HEK293 (cell line): ENCODE results near the gene FAM89A.

Experiments
- EGR2 ChIP-seq: fragments of 450-650 bp; formaldehyde crosslinking; IDR thresholded peaks from 2 replicates; pipeline ENCODE4 v1.5.1; 2016; ENCODE audit warnings: low read depth, missing biosample characterization, missing genetic modification characterization
- HOXC10 ChIP-seq: sonication (generic); formaldehyde crosslinking; IDR thresholded peaks from 2 replicates; pipeline ENCODE4 v1.8.1; 2023; ENCODE audit warnings: mild to moderate bottlenecking, missing genetic modification reagents
- KLF17 ChIP-seq: fragments of 450-650 bp; formaldehyde crosslinking; IDR thresholded peaks from 2 replicates; pipeline ENCODE4 v1.5.1; 2016; ENCODE audit warnings: missing biosample characterization, missing genetic modification characterization
- MEIS1 ChIP-seq: sonication (generic); formaldehyde crosslinking; IDR thresholded peaks from 2 replicates; pipeline ENCODE4 v1.8.1; 2022; ENCODE audit warnings: missing genetic modification reagents, mild to moderate bottlenecking, borderline replicate concordance
- MZF1 ChIP-seq: fragments of 450-650 bp; formaldehyde crosslinking; IDR thresholded peaks from 2 replicates; pipeline ENCODE4 v1.5.1; 2017; ENCODE audit warnings: missing biosample characterization, missing genetic modification characterization, borderline replicate concordance
- PRDM2 ChIP-seq: fragments of 450-650 bp; formaldehyde crosslinking; IDR thresholded peaks from 2 replicates; pipeline ENCODE4 v1.5.1; 2016; ENCODE audit warnings: missing biosample characterization, missing genetic modification characterization, borderline replicate concordance
- SP7 ChIP-seq: fragments of 450-650 bp; formaldehyde crosslinking; IDR thresholded peaks from 2 replicates; pipeline ENCODE4 v1.5.1; 2016; ENCODE audit warnings: missing biosample characterization, missing genetic modification characterization
- ZBTB21 ChIP-seq: fragments of 450-650 bp; formaldehyde crosslinking; IDR thresholded peaks from 2 replicates; pipeline ENCODE4 v1.5.1; 2017; ENCODE audit warnings: missing biosample characterization, missing genetic modification characterization
- ZBTB44 ChIP-seq: fragments of 450-650 bp; IDR thresholded peaks from 2 replicates; pipeline ENCODE4 v1.5.1; 2018; ENCODE audit warnings: missing biosample characterization, mild to moderate bottlenecking, missing genetic modification characterization
- ZNF10 ChIP-seq: fragments of 450-650 bp; formaldehyde crosslinking; IDR thresholded peaks from 2 replicates; pipeline ENCODE4 v1.5.1; 2017; ENCODE audit warnings: missing biosample characterization, missing genetic modification characterization
- ZNF140 ChIP-seq: fragments of 450-650 bp; formaldehyde crosslinking; IDR thresholded peaks from 2 replicates; pipeline ENCODE4 v1.5.1; 2016; ENCODE audit warnings: missing biosample characterization, missing genetic modification characterization
- ZNF155 ChIP-seq: fragments of 450-650 bp; formaldehyde crosslinking; IDR thresholded peaks from 2 replicates; pipeline ENCODE4 v1.5.1; 2016; ENCODE audit warnings: missing biosample characterization, missing genetic modification characterization
- ZNF18 ChIP-seq: fragments of 450-650 bp; formaldehyde crosslinking; IDR thresholded peaks from 2 replicates; pipeline ENCODE4 v1.5.1; 2016; ENCODE audit warnings: missing biosample characterization, missing genetic modification characterization
- ZNF23 ChIP-seq: fragments of 450-650 bp; formaldehyde crosslinking; IDR thresholded peaks from 2 replicates; pipeline ENCODE4 v1.5.1; 2016; ENCODE audit warnings: missing biosample characterization, missing genetic modification characterization, borderline replicate concordance
- ZNF398 ChIP-seq: fragments of 450-650 bp; formaldehyde crosslinking; IDR thresholded peaks from 2 replicates; pipeline ENCODE4 v1.5.1; 2017; ENCODE audit warnings: missing biosample characterization, missing genetic modification characterization
- ZNF404 ChIP-seq: fragments of 450-650 bp; formaldehyde crosslinking; IDR thresholded peaks from 2 replicates; pipeline ENCODE4 v1.5.1; 2017; ENCODE audit warnings: missing biosample characterization, missing genetic modification characterization
- ZNF561 ChIP-seq: fragments of 450-650 bp; IDR thresholded peaks from 2 replicates; pipeline ENCODE4 v1.5.1; 2018; ENCODE audit warnings: missing biosample characterization, missing genetic modification characterization, borderline replicate concordance
- ZNF639 ChIP-seq: fragments of 450-650 bp; formaldehyde crosslinking; IDR thresholded peaks from 2 replicates; pipeline ENCODE4 v1.5.1; 2016; ENCODE audit warnings: missing biosample characterization, missing genetic modification characterization
- ZNF785 ChIP-seq: fragments of 450-650 bp; formaldehyde crosslinking; IDR thresholded peaks from 2 replicates; pipeline ENCODE4 v1.5.1; 2016; ENCODE audit warnings: missing biosample characterization, missing genetic modification characterization
- ZNF843 ChIP-seq: fragments of 450-650 bp; formaldehyde crosslinking; IDR thresholded peaks from 2 replicates; pipeline ENCODE4 v1.5.1; 2016; ENCODE audit warnings: missing biosample characterization, missing genetic modification characterization
- ZSCAN23 ChIP-seq: fragments of 450-650 bp; formaldehyde crosslinking; IDR thresholded peaks from 2 replicates; pipeline ENCODE4 v1.5.1; 2016; ENCODE audit warnings: missing biosample characterization, missing genetic modification characterization
- ZSCAN5A ChIP-seq: fragments of 450-650 bp; formaldehyde crosslinking; IDR thresholded peaks from 2 replicates; pipeline ENCODE4 v1.5.1; 2016; ENCODE audit warnings: missing biosample characterization, missing genetic modification characterization

FAM89A gene

GRCh38 chr1:231040019-231040799 lies at the start of gene FAM89A (continued):
- TF ChIP-seq ZNF398 (tag by site-specific recombination) = peak; percentile 91
- peak; percentile 71; the same call in 1 of the 2 replicates for TF ChIP-seq ZNF843
- peak; percentile 25; the same call in 1 of the 2 replicates for TF ChIP-seq ZBTB44 (tag by site-specific recombination)
- no peak for TF ChIP-seq ZNF155 (tag by site-specific recombination)
- peak; percentile 51; the same call in 1 of the 2 replicates for TF ChIP-seq ZNF18 (tag by site-specific recombination)
- no peak; the same call in 1 of the 2 replicates for TF ChIP-seq ZNF140 (tag by site-specific recombination)
- TF ChIP-seq ZNF404 (tag by site-specific recombination) = peak; percentile 16; the same call in 1 of the 2 replicates
- peak; percentile 78 for TF ChIP-seq SP7 (tag by site-specific recombination)
- TF ChIP-seq ZNF23 = no peak
- 0 out of 2 replicates have a peak, but pooled peaks have one; percentile 41 for TF ChIP-seq ZSCAN5A (tag by site-specific recombination)
- TF ChIP-seq ZBTB21 = peak; percentile 73
- no peak; the same call in 1 of the 2 replicates for TF ChIP-seq ZNF561 (tag by site-specific recombination)
- no peak for TF ChIP-seq ZNF10
- TF ChIP-seq PRDM2 (tag by site-specific recombination) = 0 out of 2 replicates have a peak, but pooled peaks have one; percentile 33
- no peak for TF ChIP-seq MZF1 (tag by site-specific recombination)
- TF ChIP-seq EGR2 = no peak
- 0 out of 2 replicates have a peak, but pooled peaks have one; percentile 10 for TF ChIP-seq MEIS1
- no peak; the same call in 1 of the 2 replicates for TF ChIP-seq ZNF785
- TF ChIP-seq ZSCAN23 (tag by site-specific recombination) = peak; percentile 78; the same call in 1 of the 2 replicates
- no peak for TF ChIP-seq HOXC10 (CRISPR knock-in tag)
- no peak; the same call in 1 of the 2 replicates for TF ChIP-seq ZNF639 (tag by site-specific recombination)
- TF ChIP-seq KLF17 = peak; percentile 78; the same call in 1 of the 2 replicates
